Measurements from ENCODE around the gene DIDO1. TPM values are rescaled to one million over a fixed set of nuclear protein-coding genes. Genes with fewer than 3 reads are reported as not detected.
"Not testable (repeated sequence)": the region's sequence is repeated elsewhere in the genome, so short reads cannot be mapped to it uniquely, and the experiment has no call there.

DIDO1 gene
- total RNA-seq, 1 donor from 2014 or later, result 22.8 TPM

DNA sequence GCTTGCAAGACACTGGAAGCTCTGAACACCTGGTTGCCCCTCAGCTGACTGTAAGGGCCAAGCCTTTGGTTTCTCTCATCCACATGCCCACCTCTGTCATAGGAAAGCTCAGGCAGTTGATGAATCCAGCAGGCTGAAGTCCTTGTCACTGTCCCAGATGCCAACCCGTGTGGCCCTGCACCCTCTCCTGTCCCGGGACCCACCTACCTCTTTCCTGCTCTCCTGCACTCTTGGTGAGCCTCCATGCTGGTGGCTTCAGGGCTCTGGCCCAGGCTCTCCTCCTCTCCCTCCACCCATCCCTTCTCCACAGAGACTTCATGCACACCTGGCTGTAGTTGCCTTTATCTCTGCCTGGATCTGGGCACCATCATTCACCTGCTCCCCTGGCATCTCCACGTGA is 7.7 kb upstream of the DIDO1 start:
- ATAC-seq (no peak), DNase-seq (ENCODE audit: low spot score) (no peak)

DNA sequence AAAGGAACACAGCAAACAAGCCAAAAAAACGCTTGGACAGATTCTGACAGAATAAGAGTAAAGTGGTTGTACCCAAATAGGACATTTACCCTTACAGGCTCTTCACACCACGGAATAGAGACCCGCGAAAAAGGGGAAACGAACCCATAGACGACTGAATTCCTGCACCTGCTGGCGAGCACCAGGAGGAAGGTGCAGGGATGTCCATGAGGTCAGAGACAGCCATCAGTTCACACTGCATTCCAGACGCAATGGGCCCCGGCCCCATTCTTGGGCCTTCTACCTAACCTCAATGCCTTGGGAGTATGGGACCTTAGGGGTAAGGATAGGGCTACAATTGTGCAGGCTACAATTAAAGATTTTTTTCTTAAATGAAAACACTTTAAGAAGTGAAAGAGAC is 5.2 kb upstream of the DIDO1 start:
- DNase-seq (ENCODE audit: low spot score), result no peak
- ATAC-seq, result no peak

- peak; percentile 93 for DNase-seq (ENCODE audit: low spot score)
- peak; percentile 77 for ATAC-seq
These were observed 2.8 kb upstream of the DIDO1 start for GRCh38 chr20:62929051-62929538.

GRCh38 chr20:62928246-62928939 is 2.1 kb upstream of the DIDO1 start:
- DNase-seq (ENCODE audit: low spot score) (no peak), ATAC-seq (no peak)

GRCh38 chr20:62927128-62927705 is 912 bp upstream of the DIDO1 start:
- DNase-seq (ENCODE audit: low spot score) (no peak), ATAC-seq (no peak)

- DNase-seq (ENCODE audit: low spot score) (no peak), ATAC-seq (no peak)
These were observed 681 bp downstream of the DIDO1 start for GRCh38 chr20:62925420-62926228.

- no peak for ATAC-seq
- DNase-seq (ENCODE audit: low spot score), result no peak
These were observed 1.3 kb downstream of the DIDO1 start for GRCh38 chr20:62925076-62925419.

GRCh38 chr20:62924442-62925075 is 1.7 kb downstream of the DIDO1 start:
- DNase-seq (ENCODE audit: low spot score) (peak; percentile 69), ATAC-seq (peak; percentile 24)

- DNase-seq (ENCODE audit: low spot score), result no peak
These were observed 2.5 kb downstream of the DIDO1 start for GRCh38 chr20:62923669-62924441.

GRCh38 chr20:62923059-62923668 is 3.1 kb downstream of the DIDO1 start:
- not testable (repeated sequence) for ATAC-seq; DNase-seq (ENCODE audit: low spot score)

More at GRCh38 chr20:62923669-62924441, 2.5 kb downstream of the DIDO1 start:
- ATAC-seq, result peak; percentile 14

- DNase-seq (ENCODE audit: low spot score), result no peak
These were observed 3.8 kb downstream of the DIDO1 start for GRCh38 chr20:62922451-62922921.

GRCh38 chr20:62921119-62921687 is 5.1 kb downstream of the DIDO1 start:
- peak; percentile 67 for ATAC-seq
- DNase-seq (ENCODE audit: low spot score), result no peak

More at GRCh38 chr20:62922451-62922921, 3.8 kb downstream of the DIDO1 start:
- no peak for ATAC-seq

GRCh38 chr20:62920039-62920645 is 6.2 kb downstream of the DIDO1 start:
- no peak for DNase-seq (ENCODE audit: low spot score)
- no peak for ATAC-seq

GRCh38 chr20:62918831-62919230 is 7.5 kb downstream of the DIDO1 start:
- ATAC-seq, result no peak

DNA sequence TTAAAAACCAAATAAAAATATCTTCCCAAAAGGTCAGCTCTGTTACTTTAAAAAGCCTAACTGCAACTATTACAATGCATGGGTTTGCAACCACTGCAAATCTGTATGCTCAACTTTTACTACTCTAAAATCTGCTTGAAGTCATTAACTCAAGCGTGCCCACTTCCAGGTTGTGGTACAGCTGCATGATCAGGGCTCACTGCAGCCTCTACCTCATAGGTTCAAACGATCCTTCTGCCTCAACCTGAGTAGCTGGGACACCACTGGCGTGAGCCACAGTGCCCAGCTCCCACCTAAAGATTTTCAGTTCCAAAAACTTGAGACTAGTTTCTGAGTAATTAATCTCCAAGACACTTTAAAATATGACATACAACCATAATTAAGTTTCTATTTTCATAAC is 8.2 kb downstream of the DIDO1 start:
- no peak for DNase-seq (ENCODE audit: low spot score)
- ATAC-seq, result no peak

More at GRCh38 chr20:62918831-62919230, 7.5 kb downstream of the DIDO1 start:
- no peak for DNase-seq (ENCODE audit: low spot score)

DNA sequence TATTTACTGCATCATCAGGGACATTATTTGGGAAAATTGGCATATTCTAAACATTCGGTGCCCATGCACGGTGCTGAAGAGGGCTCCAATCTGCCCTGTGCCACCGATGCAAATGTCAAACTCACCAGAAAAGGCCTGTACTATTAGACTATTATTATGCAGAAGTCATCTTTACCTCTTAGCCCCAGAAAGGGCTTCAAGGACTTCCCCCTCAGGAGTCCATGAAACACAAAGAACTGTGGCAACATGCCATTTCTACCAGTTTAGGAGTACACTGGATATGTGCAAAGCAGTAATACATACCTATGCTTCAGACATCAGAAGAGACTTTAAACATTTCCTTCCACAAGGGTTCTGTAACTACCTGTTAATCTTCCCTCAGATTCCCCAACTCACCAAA is 8.6 kb downstream of the DIDO1 start:
- no peak for ATAC-seq
- DNase-seq (ENCODE audit: low spot score), result no peak

- ATAC-seq, result peak; percentile 72
These were observed 9.4 kb downstream of the DIDO1 start for GRCh38 chr20:62916703-62917476.

DNA sequence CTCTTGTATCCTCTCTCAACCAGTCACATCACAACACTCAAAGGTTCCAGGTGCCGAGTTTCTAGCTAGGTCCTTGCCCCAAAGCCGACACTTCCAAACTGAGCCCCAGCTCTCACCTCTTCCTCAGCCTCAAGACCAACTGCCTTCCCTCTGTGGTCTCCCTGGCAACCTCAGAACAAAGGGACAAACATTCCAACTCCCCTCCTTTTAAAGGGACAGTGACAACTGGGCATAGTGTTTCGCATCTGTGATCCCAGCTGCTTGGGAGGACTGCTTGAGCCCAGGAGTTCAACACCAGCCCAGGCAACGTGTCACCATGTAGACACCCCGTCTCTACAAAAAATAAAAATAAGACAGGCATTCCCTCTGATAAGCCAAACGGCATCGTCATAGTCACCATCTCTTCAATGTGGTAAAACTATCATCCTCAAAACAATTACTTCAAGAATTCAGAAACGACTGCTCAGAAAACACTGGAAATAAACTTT is 11.3 kb downstream of the DIDO1 start:
- no peak for DNase-seq (ENCODE audit: low spot score)
- peak; percentile 13 for ATAC-seq

More at GRCh38 chr20:62916703-62917476, 9.4 kb downstream of the DIDO1 start:
- DNase-seq (ENCODE audit: low spot score), result no peak
